GM23338 (cell line): ENCODE results near the gene INTU. TPM values are rescaled to one million over a fixed set of nuclear protein-coding genes. Genes with fewer than 3 reads are reported as not detected.

ENCODE experiments used
- ATAC-seq: fragments of 200-7000 bp; cut with Tn5 transposase; 3 replicates; pipeline ENCODE4 v1.9.1; 2020
- DNase-seq: peaks from one replicate; pipeline ENCODE4 v3.0.0-alpha.2; 2015; ENCODE audit warnings: low spot score
- H2AFZ ChIP-seq: fragments of 200-600 bp; sonication (generic); 2 replicates; pipeline ENCODE4 v1.8.0; 2016; ENCODE audit warnings: antibody characterized with exemption, mild to moderate bottlenecking, moderate library complexity
- H3F3A ChIP-seq: fragments of 200-600 bp; sonication (generic); replicated peaks from 2 replicates; pipeline ENCODE4 v1.8.0; 2017; ENCODE audit warnings: antibody characterized with exemption, mixed run types, low read depth
- H3K27ac ChIP-seq: fragments of 200-600 bp; sonication (generic); 2 replicates; pipeline ENCODE4 v1.6.1; 2016; ENCODE audit warnings: low read depth
- H3K27me3 ChIP-seq: fragments of 200-600 bp; sonication (generic); 2 replicates; pipeline ENCODE4 v1.8.0; 2016; ENCODE audit warnings: mild to moderate bottlenecking, mixed run types, moderate library complexity; ENCODE audit not compliant: insufficient read depth
- H3K36me3 ChIP-seq: fragments of 200-600 bp; sonication (generic); 2 replicates; pipeline ENCODE4 v1.8.0; 2016; ENCODE audit warnings: mild to moderate bottlenecking; ENCODE audit not compliant: insufficient read depth
- H3K4me1 ChIP-seq: fragments of 200-600 bp; sonication (generic); 2 replicates; pipeline ENCODE4 v1.8.0; 2016; ENCODE audit warnings: mild to moderate bottlenecking, moderate library complexity; ENCODE audit not compliant: insufficient read depth
- H3K4me2 ChIP-seq: fragments of 200-600 bp; sonication (generic); 2 replicates; pipeline ENCODE4 v1.7.1; 2017; ENCODE audit warnings: mixed run types
- H3K4me3 ChIP-seq: fragments of 200-600 bp; sonication (generic); 2 replicates; pipeline ENCODE4 v1.6.1; 2016; ENCODE audit warnings: mixed run types
- H3K79me2 ChIP-seq: fragments of 200-600 bp; sonication (generic); replicated peaks from 2 replicates; pipeline ENCODE4 v1.8.0; 2017; ENCODE audit warnings: mild to moderate bottlenecking; ENCODE audit not compliant: insufficient read depth
- H3K9me2 ChIP-seq: fragments of 200-600 bp; sonication (generic); 2 replicates; pipeline ENCODE4 v1.8.0; 2017; ENCODE audit not compliant: insufficient read depth
- H4K20me1 ChIP-seq: fragments of 200-600 bp; sonication (generic); replicated peaks from 2 replicates; pipeline ENCODE4 v1.8.0; 2017; ENCODE audit warnings: mild to moderate bottlenecking; ENCODE audit not compliant: insufficient read depth
- H3K27ac Mint-ChIP-seq: 2 replicates; pipeline ENCODE4 v1.8.0; 2020; ENCODE audit warnings: inconsistent platforms, mild to moderate bottlenecking, moderate library complexity, mixed read lengths
- H3K27me3 Mint-ChIP-seq: 3 replicates; pipeline ENCODE4 v1.8.0; 2022; ENCODE audit warnings: low read depth, mild to moderate bottlenecking, moderate library complexity, mixed read lengths, inconsistent platforms; ENCODE audit not compliant: insufficient read depth, poor library complexity
- H3K36me3 Mint-ChIP-seq: 3 replicates; pipeline ENCODE4 v1.8.0; 2021; ENCODE audit warnings: low read depth, mild to moderate bottlenecking, inconsistent platforms, moderate library complexity, mixed read lengths
- H3K4me1 Mint-ChIP-seq: 3 replicates; pipeline ENCODE4 v1.8.0; 2020; ENCODE audit warnings: mild to moderate bottlenecking, inconsistent platforms, mixed read lengths
- H3K4me3 Mint-ChIP-seq: 3 replicates; pipeline ENCODE4 v1.8.0; 2021; ENCODE audit warnings: moderate library complexity, mild to moderate bottlenecking, inconsistent platforms, mixed read lengths
- H3K9me3 Mint-ChIP-seq: 3 replicates; pipeline ENCODE4 v1.8.0; 2020; ENCODE audit warnings: moderate library complexity, mild to moderate bottlenecking, inconsistent platforms, mixed read lengths
- CREB1 ChIP-seq: fragments of 250-450 bp; sonication (Bioruptor Pico); IDR thresholded peaks from 2 replicates; pipeline ENCODE4 v1.5.0; 2020; ENCODE audit warnings: low read depth, mild to moderate bottlenecking, moderate library complexity
- EZH2 ChIP-seq: fragments of 200-600 bp; sonication (generic); IDR thresholded peaks from one replicate; pipeline ENCODE4 v1.8.0; 2017; ENCODE audit warnings: antibody characterized with exemption, mild to moderate bottlenecking, low read depth; ENCODE audit not compliant: unreplicated experiment
- EZH2phosphoT487 ChIP-seq: fragments of 200-600 bp; sonication (generic); IDR thresholded peaks from one replicate; pipeline ENCODE4 v1.8.1; 2018; ENCODE audit warnings: antibody characterized with exemption; ENCODE audit not compliant: unreplicated experiment
- JUNB ChIP-seq: IDR thresholded peaks from one replicate; pipeline ENCODE4 v1.6.1; 2016; ENCODE audit warnings: antibody characterized with exemption; ENCODE audit not compliant: unreplicated experiment
- NANOG ChIP-seq: IDR thresholded peaks from 2 replicates; pipeline ENCODE4 v1.6.1; 2016; ENCODE audit warnings: antibody characterized with exemption, borderline replicate concordance
- POLR2AphosphoS5 ChIP-seq: IDR thresholded peaks from 2 replicates; pipeline ENCODE4 v1.6.1; 2016; ENCODE audit warnings: antibody characterized with exemption, low read depth
- STAT1 ChIP-seq: IDR thresholded peaks from one replicate; pipeline ENCODE4 v1.6.1; 2016; ENCODE audit warnings: antibody characterized with exemption; ENCODE audit not compliant: unreplicated experiment
- ZNF114 ChIP-seq: fragments of 250-450 bp; sonication (Bioruptor Pico); IDR thresholded peaks from 2 replicates; pipeline ENCODE4 v1.5.0; 2020; ENCODE audit warnings: mild to moderate bottlenecking, moderate library complexity
- ZNF331 ChIP-seq: fragments of 250-450 bp; sonication (Bioruptor Pico); IDR thresholded peaks from 2 replicates; pipeline ENCODE4 v1.5.0; 2020; ENCODE audit warnings: low read depth, mild to moderate bottlenecking, moderate library complexity
- polyA plus RNA-seq: library from polyadenylated mRNA; unstranded; fragments of >200 nt; fragmentation: Nextera tagmentation; extraction: Ambion mirVana; gene quantifications from 2 replicates; pipeline ENCODE4 v1.2.1, GENCODE V29; 2016
- total RNA-seq: library from RNA; depleted of rRNA; stranded (reverse); fragments of >200 nt; shearing (Covaris generic); gene quantifications from 2 replicates; pipeline ENCODE4 v1.2.3, GENCODE V29; 2014
- TF ChIP-seq, protein P1 (sequence below): IDR thresholded peaks from one replicate; pipeline ENCODE4 v1.6.1; 2018; ENCODE audit warnings: antibody characterized with exemption; ENCODE audit not compliant: unreplicated experiment
- TF ChIP-seq, protein P2 (sequence below), 2 experiments: fragments of 200-600 bp in 1 of 2; sonication (generic) in 1 of 2; conservative IDR thresholded peaks; 2 replicates each; pipeline versions ENCODE4 v1.5.1 to v1.6.1; 2016 to 2017; ENCODE audit warnings: antibody characterized with exemption in 2 of 2, low read depth in 2 of 2, mild to moderate bottlenecking in 2 of 2, moderate library complexity in 1 of 2
- TF ChIP-seq, protein P3 (sequence below): fragments of 250-450 bp; sonication (Bioruptor Pico); IDR thresholded peaks from 2 replicates; pipeline ENCODE4 v1.5.0; 2020; ENCODE audit warnings: mild to moderate bottlenecking, moderate library complexity
- TF ChIP-seq, protein P4 (sequence below): IDR thresholded peaks from 2 replicates; pipeline ENCODE4 v1.6.1; 2016; ENCODE audit warnings: antibody characterized with exemption

INTU gene
- total and polyA plus RNA-seq, 2 experiments from 2014 or later = 10.3 to 16.6 TPM

DNA sequence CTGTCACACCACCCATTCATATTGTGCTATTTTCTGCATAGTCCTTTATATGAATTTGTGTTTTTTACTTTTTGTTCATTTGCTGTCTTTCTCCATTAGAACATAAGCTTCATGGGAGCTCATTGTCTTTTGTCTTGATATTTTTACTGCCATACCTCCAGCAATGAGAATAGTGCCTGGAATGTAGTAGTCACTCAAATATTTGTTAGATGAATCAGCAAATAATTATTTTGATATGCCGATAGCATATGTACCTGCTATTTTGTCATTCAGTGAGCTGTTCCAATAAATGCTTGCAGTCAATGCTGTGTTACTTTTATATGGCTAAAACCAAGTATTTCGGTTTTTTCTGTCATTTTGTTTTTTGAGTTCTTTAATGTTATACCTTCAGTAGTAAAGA, 53.9 kb downstream of the INTU start:
- H4K20me1 ChIP-seq = no peaks in the 10 kb centered on the region; the same call in 1 of the 2 replicates
- H3K4me2 ChIP-seq = no peak overlapping the region
- DNase-seq (no peak), ATAC-seq (no peak)
- no peak overlapping the region for H2AFZ ChIP-seq
- Mint-ChIP-seq H3K36me3 (no peaks in the 10 kb centered on the region; the same call in 2 of the 3 replicates), H3K4me1 (no peaks in the 10 kb centered on the region; the same call in 2 of the 3 replicates), H3K27me3 (peaks cover 1% of the 10 kb centered on the region), H3K4me3 (no peak overlapping the region), H3K27ac (no peak overlapping the region), H3K9me3 (no peaks in the 10 kb centered on the region)
- no peak overlapping the region for H3K4me3 ChIP-seq
- TF ChIP-seq NANOG = no peak
- TF ChIP-seq, protein P1, sequence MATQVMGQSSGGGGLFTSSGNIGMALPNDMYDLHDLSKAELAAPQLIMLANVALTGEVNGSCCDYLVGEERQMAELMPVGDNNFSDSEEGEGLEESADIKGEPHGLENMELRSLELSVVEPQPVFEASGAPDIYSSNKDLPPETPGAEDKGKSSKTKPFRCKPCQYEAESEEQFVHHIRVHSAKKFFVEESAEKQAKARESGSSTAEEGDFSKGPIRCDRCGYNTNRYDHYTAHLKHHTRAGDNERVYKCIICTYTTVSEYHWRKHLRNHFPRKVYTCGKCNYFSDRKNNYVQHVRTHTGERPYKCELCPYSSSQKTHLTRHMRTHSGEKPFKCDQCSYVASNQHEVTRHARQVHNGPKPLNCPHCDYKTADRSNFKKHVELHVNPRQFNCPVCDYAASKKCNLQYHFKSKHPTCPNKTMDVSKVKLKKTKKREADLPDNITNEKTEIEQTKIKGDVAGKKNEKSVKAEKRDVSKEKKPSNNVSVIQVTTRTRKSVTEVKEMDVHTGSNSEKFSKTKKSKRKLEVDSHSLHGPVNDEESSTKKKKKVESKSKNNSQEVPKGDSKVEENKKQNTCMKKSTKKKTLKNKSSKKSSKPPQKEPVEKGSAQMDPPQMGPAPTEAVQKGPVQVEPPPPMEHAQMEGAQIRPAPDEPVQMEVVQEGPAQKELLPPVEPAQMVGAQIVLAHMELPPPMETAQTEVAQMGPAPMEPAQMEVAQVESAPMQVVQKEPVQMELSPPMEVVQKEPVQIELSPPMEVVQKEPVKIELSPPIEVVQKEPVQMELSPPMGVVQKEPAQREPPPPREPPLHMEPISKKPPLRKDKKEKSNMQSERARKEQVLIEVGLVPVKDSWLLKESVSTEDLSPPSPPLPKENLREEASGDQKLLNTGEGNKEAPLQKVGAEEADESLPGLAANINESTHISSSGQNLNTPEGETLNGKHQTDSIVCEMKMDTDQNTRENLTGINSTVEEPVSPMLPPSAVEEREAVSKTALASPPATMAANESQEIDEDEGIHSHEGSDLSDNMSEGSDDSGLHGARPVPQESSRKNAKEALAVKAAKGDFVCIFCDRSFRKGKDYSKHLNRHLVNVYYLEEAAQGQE = no peak
- no peak for TF ChIP-seq CREB1 (CRISPR knock-in tag)
- TF ChIP-seq JUNB = no peak
- no peak for TF ChIP-seq EZH2phosphoT487
- TF ChIP-seq, protein P2, sequence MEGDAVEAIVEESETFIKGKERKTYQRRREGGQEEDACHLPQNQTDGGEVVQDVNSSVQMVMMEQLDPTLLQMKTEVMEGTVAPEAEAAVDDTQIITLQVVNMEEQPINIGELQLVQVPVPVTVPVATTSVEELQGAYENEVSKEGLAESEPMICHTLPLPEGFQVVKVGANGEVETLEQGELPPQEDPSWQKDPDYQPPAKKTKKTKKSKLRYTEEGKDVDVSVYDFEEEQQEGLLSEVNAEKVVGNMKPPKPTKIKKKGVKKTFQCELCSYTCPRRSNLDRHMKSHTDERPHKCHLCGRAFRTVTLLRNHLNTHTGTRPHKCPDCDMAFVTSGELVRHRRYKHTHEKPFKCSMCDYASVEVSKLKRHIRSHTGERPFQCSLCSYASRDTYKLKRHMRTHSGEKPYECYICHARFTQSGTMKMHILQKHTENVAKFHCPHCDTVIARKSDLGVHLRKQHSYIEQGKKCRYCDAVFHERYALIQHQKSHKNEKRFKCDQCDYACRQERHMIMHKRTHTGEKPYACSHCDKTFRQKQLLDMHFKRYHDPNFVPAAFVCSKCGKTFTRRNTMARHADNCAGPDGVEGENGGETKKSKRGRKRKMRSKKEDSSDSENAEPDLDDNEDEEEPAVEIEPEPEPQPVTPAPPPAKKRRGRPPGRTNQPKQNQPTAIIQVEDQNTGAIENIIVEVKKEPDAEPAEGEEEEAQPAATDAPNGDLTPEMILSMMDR (conservative IDR thresholded peaks at IDR 0.05; ENCODE audit: low read depth in 2 of 2) = no peak
- TF ChIP-seq, protein P3, sequence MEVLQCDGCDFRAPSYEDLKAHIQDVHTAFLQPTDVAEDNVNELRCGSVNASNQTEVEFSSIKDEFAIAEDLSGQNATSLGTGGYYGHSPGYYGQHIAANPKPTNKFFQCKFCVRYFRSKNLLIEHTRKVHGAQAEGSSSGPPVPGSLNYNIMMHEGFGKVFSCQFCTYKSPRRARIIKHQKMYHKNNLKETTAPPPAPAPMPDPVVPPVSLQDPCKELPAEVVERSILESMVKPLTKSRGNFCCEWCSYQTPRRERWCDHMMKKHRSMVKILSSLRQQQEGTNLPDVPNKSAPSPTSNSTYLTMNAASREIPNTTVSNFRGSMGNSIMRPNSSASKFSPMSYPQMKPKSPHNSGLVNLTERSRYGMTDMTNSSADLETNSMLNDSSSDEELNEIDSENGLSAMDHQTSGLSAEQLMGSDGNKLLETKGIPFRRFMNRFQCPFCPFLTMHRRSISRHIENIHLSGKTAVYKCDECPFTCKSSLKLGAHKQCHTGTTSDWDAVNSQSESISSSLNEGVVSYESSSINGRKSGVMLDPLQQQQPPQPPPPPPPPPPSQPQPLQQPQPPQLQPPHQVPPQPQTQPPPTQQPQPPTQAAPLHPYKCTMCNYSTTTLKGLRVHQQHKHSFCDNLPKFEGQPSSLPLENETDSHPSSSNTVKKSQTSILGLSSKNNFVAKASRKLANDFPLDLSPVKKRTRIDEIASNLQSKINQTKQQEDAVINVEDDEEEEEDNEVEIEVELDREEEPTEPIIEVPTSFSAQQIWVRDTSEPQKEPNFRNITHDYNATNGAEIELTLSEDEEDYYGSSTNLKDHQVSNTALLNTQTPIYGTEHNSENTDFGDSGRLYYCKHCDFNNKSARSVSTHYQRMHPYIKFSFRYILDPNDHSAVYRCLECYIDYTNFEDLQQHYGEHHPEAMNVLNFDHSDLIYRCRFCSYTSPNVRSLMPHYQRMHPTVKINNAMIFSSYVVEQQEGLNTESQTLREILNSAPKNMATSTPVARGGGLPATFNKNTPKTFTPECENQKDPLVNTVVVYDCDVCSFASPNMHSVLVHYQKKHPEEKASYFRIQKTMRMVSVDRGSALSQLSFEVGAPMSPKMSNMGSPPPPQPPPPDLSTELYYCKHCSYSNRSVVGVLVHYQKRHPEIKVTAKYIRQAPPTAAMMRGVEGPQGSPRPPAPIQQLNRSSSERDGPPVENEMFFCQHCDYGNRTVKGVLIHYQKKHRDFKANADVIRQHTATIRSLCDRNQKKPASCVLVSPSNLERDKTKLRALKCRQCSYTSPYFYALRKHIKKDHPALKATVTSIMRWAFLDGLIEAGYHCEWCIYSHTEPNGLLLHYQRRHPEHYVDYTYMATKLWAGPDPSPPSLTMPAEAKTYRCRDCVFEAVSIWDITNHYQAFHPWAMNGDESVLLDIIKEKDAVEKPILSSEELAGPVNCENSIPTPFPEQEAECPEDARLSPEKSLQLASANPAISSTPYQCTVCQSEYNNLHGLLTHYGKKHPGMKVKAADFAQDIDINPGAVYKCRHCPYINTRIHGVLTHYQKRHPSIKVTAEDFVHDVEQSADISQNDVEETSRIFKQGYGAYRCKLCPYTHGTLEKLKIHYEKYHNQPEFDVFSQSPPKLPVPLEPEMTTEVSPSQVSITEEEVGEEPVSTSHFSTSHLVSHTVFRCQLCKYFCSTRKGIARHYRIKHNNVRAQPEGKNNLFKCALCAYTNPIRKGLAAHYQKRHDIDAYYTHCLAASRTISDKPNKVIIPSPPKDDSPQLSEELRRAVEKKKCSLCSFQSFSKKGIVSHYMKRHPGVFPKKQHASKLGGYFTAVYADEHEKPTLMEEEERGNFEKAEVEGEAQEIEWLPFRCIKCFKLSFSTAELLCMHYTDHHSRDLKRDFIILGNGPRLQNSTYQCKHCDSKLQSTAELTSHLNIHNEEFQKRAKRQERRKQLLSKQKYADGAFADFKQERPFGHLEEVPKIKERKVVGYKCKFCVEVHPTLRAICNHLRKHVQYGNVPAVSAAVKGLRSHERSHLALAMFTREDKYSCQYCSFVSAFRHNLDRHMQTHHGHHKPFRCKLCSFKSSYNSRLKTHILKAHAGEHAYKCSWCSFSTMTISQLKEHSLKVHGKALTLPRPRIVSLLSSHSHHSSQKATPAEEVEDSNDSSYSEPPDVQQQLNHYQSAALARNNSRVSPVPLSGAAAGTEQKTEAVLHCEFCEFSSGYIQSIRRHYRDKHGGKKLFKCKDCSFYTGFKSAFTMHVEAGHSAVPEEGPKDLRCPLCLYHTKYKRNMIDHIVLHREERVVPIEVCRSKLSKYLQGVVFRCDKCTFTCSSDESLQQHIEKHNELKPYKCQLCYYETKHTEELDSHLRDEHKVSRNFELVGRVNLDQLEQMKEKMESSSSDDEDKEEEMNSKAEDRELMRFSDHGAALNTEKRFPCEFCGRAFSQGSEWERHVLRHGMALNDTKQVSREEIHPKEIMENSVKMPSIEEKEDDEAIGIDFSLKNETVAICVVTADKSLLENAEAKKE (CRISPR knock-in tag) = no peak
- no peak for TF ChIP-seq POLR2AphosphoS5
- TF ChIP-seq, protein P4, sequence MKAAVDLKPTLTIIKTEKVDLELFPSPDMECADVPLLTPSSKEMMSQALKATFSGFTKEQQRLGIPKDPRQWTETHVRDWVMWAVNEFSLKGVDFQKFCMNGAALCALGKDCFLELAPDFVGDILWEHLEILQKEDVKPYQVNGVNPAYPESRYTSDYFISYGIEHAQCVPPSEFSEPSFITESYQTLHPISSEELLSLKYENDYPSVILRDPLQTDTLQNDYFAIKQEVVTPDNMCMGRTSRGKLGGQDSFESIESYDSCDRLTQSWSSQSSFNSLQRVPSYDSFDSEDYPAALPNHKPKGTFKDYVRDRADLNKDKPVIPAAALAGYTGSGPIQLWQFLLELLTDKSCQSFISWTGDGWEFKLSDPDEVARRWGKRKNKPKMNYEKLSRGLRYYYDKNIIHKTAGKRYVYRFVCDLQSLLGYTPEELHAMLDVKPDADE = no peak
- TF ChIP-seq ZNF331 = no peak
- no peak for TF ChIP-seq STAT1
- TF ChIP-seq EZH2 = no peak
- no peak for TF ChIP-seq ZNF114 (CRISPR knock-in tag)
- no peaks in the 10 kb centered on the region for H3K27me3 ChIP-seq
- H3K27ac ChIP-seq = no peak overlapping the region
- H3K9me2 ChIP-seq = no peaks in the 10 kb centered on the region
- H3K36me3 ChIP-seq = no peaks in the 10 kb centered on the region
- no peaks in the 10 kb centered on the region for H3K79me2 ChIP-seq
- H3K4me1 ChIP-seq = no peaks in the 10 kb centered on the region
- H3F3A ChIP-seq = no peaks in the 10 kb centered on the region
